Embryonic facial prominence (tissue), 1 donor: Measurements from ENCODE around the gene BARHL1.

Experiments used
- DNase-seq: peaks from one replicate; pipeline ENCODE4 v3.0.0-alpha.2; 2016; ENCODE audit errors: extremely low spot score

The BARHL1 gene

GRCh38 chr9:132582276-132582785 is at the start of gene BARHL1:
Gene BARHL1 (plus strand): TSS chr9:132582606. CDS start chr9:132582798, 192 bp downstream.
- DNase-seq, result no peak

- no peak for DNase-seq
Measured at GRCh38 chr9:132534832-132535231, 47.6 kb upstream of the BARHL1 start.

- no peak for DNase-seq
Measured at GRCh38 chr9:132536124-132536523, 46.3 kb upstream of the BARHL1 start.

GRCh38 chr9:132537352-132537751 is 45.1 kb upstream of the BARHL1 start:
- DNase-seq, result no peak

GRCh38 chr9:132538071-132538470 is 44.3 kb upstream of the BARHL1 start:
- DNase-seq, result no peak

- no peak for DNase-seq
Measured at GRCh38 chr9:132539096-132539495, 43.3 kb upstream of the BARHL1 start.

GRCh38 chr9:132541051-132541450 is 41.4 kb upstream of the BARHL1 start:
- DNase-seq, result no peak

GRCh38 chr9:132541870-132542830 is 40.3 kb upstream of the BARHL1 start:
- DNase-seq, result no peak

- no peak for DNase-seq
Measured at GRCh38 chr9:132543251-132543650, 39.2 kb upstream of the BARHL1 start.

GRCh38 chr9:132543960-132544359 is 38.4 kb upstream of the BARHL1 start:
- DNase-seq, result no peak

GRCh38 chr9:132545578-132545977 is 36.8 kb upstream of the BARHL1 start:
- DNase-seq, result no peak

- DNase-seq, result peak; percentile 8
Measured at GRCh38 chr9:132546148-132547051, 36.0 kb upstream of the BARHL1 start.

- DNase-seq, result no peak
Measured at GRCh38 chr9:132547052-132547431, 35.4 kb upstream of the BARHL1 start.

GRCh38 chr9:132547436-132547835 is 35.0 kb upstream of the BARHL1 start:
- no peak for DNase-seq

GRCh38 chr9:132547976-132548730 is 34.3 kb upstream of the BARHL1 start:
- no peak for DNase-seq

GRCh38 chr9:132548751-132549640 is 33.4 kb upstream of the BARHL1 start:
- no peak for DNase-seq

GRCh38 chr9:132551556-132551955 is 30.9 kb upstream of the BARHL1 start:
- DNase-seq, result no peak

GRCh38 chr9:132552041-132552440 is 30.4 kb upstream of the BARHL1 start:
- no peak for DNase-seq

- DNase-seq, result no peak
Measured at GRCh38 chr9:132554755-132555154, 27.7 kb upstream of the BARHL1 start.

GRCh38 chr9:132555528-132555927 is 26.9 kb upstream of the BARHL1 start:
- DNase-seq, result no peak
